ENCODE data around the gene OXA1L.
"Not testable (repeated sequence)": the region's sequence is repeated elsewhere in the genome, so short reads cannot be mapped to it uniquely, and the experiment has no call there.

Gene OXA1L

GRCh38 chr14:22802860-22803686 lies 36.6 kb downstream of the OXA1L start:
- H3K4me3 ChIP-seq (ENCODE audit: low read depth, low read length): no peak overlapping the region
- TF ChIP-seq, protein P1, sequence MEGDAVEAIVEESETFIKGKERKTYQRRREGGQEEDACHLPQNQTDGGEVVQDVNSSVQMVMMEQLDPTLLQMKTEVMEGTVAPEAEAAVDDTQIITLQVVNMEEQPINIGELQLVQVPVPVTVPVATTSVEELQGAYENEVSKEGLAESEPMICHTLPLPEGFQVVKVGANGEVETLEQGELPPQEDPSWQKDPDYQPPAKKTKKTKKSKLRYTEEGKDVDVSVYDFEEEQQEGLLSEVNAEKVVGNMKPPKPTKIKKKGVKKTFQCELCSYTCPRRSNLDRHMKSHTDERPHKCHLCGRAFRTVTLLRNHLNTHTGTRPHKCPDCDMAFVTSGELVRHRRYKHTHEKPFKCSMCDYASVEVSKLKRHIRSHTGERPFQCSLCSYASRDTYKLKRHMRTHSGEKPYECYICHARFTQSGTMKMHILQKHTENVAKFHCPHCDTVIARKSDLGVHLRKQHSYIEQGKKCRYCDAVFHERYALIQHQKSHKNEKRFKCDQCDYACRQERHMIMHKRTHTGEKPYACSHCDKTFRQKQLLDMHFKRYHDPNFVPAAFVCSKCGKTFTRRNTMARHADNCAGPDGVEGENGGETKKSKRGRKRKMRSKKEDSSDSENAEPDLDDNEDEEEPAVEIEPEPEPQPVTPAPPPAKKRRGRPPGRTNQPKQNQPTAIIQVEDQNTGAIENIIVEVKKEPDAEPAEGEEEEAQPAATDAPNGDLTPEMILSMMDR (IDR thresholded peaks at IDR 0.05; ENCODE audit: low read depth, low read length): no peak

- no peak overlapping the region for H3K4me3 ChIP-seq (ENCODE audit: low read depth, low read length)
- TF ChIP-seq, protein P1 (IDR thresholded peaks at IDR 0.05; ENCODE audit: low read depth, low read length): no peak
Observed at GRCh38 chr14:22803687-22803974, 37.1 kb downstream of the OXA1L start.

GRCh38 chr14:22805235-22805634 lies 38.7 kb downstream of the OXA1L start:
- not testable (repeated sequence) for H3K4me3 ChIP-seq (ENCODE audit: low read depth, low read length)

GRCh38 chr14:22807432-22808087 lies 41.1 kb downstream of the OXA1L start:
- TF ChIP-seq, protein P1 (IDR thresholded peaks at IDR 0.05; ENCODE audit: low read depth, low read length): no peak

GRCh38 chr14:22808388-22809209 lies 42.1 kb downstream of the OXA1L start:
- no peak overlapping the region for H3K4me3 ChIP-seq (ENCODE audit: low read depth, low read length)
- TF ChIP-seq, protein P1 (IDR thresholded peaks at IDR 0.05; ENCODE audit: low read depth, low read length): no peak

More at GRCh38 chr14:22807432-22808087, 41.1 kb downstream of the OXA1L start:
- H3K4me3 ChIP-seq (ENCODE audit: low read depth, low read length): no peak overlapping the region

DNA sequence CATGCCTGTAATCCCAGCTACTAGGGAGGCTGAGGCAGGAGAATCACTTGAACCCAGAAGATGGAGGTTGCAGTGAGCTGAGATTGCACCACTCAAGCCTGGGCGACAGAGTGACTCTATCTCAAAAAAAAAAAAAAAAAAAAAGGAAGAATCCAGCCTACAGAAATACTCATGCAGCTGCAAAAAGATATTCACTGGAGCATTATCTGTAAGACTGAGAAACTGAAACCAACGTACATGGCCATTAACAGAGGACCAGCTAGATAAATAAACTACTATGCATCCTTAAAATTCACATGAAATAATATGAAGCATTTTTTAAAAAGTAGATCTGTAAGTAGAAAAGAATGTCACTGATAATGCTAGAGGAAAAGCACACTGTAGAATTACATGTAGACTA lies 45.2 kb downstream of the OXA1L start:
- H3K4me3 ChIP-seq (ENCODE audit: low read depth, low read length): no peak overlapping the region
- TF ChIP-seq, protein P1 (IDR thresholded peaks at IDR 0.05; ENCODE audit: low read depth, low read length): no peak

DNA sequence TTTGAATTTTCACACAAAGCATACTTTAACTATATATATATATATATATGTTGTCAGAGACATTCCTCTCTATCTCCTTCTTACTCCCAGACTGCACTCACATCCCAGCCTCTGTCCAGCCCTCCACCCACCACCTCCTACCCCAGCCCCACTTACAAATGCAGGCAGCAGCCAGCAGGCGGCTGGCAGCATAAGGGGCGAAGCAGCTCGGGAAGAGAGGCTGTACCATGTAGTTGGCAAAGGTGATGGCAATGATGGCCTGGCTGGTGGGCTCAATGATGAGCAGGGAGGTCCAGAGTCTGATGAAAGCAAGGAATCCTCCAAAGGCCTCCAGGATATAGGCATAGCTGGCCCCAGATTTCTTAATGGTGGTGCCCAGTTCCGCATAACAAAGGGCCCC lies 46.3 kb downstream of the OXA1L start:
- no peak overlapping the region for H3K4me3 ChIP-seq (ENCODE audit: low read depth, low read length)
- TF ChIP-seq, protein P1 (IDR thresholded peaks at IDR 0.05; ENCODE audit: low read depth, low read length): no peak
